Mesothelial cell of epicardium (in vitro differentiated cells): Measurements from ENCODE around the gene ITCH. TPM values are rescaled to one million over a fixed set of nuclear protein-coding genes. Genes with fewer than 3 reads are reported as not detected.

Experiments
- DNase-seq, 2 experiments: peaks; one replicate each; pipeline ENCODE4 v3.0.0; 2021; ENCODE audit warnings: low spot score in 2 of 2; ENCODE audit not compliant: unreplicated experiment in 2 of 2
- H3K27ac Mint-ChIP-seq: 2 replicates; pipeline ENCODE4 v1.8.0; 2021; ENCODE audit warnings: mixed read lengths
- H3K27me3 Mint-ChIP-seq: 2 replicates; pipeline ENCODE4 v1.8.0; 2021; ENCODE audit warnings: low read depth, mixed read lengths
- H3K36me3 Mint-ChIP-seq: 2 replicates; pipeline ENCODE4 v1.8.0; 2021; ENCODE audit warnings: mixed read lengths
- H3K4me1 Mint-ChIP-seq: 2 replicates; pipeline ENCODE4 v1.8.0; 2021; ENCODE audit warnings: mixed read lengths
- H3K4me3 Mint-ChIP-seq: 2 replicates; pipeline ENCODE4 v1.8.0; 2021; ENCODE audit warnings: mild to moderate bottlenecking, moderate library complexity, mixed read lengths
- H3K9me3 Mint-ChIP-seq: 2 replicates; pipeline ENCODE4 v1.8.0; 2021; ENCODE audit warnings: mixed read lengths
- total RNA-seq: library from RNA; stranded (reverse); gene quantifications from 3 replicates; pipeline ENCODE4 v1.2.1, GENCODE V29; 2021
- TF ChIP-seq, protein P1 (sequence below): fragments of 200-600 bp; sonication (generic); IDR thresholded peaks from one replicate; pipeline ENCODE4 v1.5.0; 2021; ENCODE audit warnings: antibody characterized with exemption; ENCODE audit not compliant: unreplicated experiment

Gene ITCH
- total RNA-seq, 1 donor from 2014 or later, result 60.2 TPM

DNA sequence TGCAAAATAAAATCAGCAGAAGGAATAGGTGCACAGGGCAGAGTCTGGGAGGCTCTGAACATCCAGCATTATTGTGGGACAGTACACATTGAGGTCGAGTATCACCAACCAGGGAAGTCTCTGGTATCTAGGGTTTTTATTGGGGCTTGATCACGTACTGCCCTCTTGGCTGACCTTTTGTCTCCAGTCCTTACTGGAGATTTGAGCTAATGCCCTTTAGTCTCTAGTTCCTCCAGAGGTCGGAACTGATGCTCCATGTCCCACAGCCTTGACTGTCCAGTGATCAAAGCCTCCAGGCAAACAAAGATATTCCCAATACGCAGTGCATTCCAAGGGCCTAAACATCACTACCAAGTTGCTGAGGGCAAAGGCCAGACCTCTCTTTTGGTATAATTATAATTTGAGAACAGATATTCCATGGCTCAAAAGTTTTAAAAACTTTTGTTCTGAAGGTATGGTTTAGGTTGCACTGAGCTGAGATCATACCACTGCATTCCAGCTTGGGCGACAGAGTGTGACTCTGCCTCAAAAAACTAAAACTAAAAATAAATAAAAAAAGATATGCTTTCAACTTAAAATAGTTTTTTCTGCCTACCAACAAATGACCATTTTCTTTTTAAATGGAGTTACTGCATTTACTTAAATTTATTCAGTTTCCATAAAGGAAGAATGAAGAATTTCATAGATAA lies 96.3 kb downstream of the ITCH start:
- no peak for DNase-seq
- H3K27ac Mint-ChIP-seq, result no peak overlapping the region
- peaks cover 36% of the 10 kb centered on the region for H3K36me3 Mint-ChIP-seq
- TF ChIP-seq, protein P1, sequence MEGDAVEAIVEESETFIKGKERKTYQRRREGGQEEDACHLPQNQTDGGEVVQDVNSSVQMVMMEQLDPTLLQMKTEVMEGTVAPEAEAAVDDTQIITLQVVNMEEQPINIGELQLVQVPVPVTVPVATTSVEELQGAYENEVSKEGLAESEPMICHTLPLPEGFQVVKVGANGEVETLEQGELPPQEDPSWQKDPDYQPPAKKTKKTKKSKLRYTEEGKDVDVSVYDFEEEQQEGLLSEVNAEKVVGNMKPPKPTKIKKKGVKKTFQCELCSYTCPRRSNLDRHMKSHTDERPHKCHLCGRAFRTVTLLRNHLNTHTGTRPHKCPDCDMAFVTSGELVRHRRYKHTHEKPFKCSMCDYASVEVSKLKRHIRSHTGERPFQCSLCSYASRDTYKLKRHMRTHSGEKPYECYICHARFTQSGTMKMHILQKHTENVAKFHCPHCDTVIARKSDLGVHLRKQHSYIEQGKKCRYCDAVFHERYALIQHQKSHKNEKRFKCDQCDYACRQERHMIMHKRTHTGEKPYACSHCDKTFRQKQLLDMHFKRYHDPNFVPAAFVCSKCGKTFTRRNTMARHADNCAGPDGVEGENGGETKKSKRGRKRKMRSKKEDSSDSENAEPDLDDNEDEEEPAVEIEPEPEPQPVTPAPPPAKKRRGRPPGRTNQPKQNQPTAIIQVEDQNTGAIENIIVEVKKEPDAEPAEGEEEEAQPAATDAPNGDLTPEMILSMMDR, result no peak
- no peaks in the 10 kb centered on the region for H3K4me1 Mint-ChIP-seq
- H3K4me3 Mint-ChIP-seq, result no peak overlapping the region
- no peaks in the 10 kb centered on the region for H3K27me3 Mint-ChIP-seq
- no peaks in the 10 kb centered on the region for H3K9me3 Mint-ChIP-seq

DNA sequence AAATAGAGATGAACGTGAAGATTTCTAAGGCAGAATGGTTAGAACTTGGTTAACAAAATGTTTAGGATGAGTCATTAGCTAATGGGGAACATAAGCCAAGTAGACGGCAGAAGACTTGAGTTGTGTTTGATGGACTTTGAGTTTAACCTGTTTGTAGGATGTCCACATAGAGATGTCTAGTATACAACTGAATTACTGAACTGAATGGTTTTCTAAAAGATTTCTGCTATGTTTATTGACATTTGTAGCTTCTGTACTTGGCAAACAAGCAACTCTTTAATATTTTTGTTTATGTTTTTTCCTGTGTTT lies 98.7 kb downstream of the ITCH start:
- H3K4me3 Mint-ChIP-seq, result no peak overlapping the region
- peak overlapping the region; percentile 22 for H3K27ac Mint-ChIP-seq
- TF ChIP-seq, protein P1, result no peak
- no peak for DNase-seq
- H3K4me1 Mint-ChIP-seq, result no peaks in the 10 kb centered on the region
- H3K9me3 Mint-ChIP-seq, result no peaks in the 10 kb centered on the region
- peaks cover 42% of the 10 kb centered on the region for H3K36me3 Mint-ChIP-seq
- H3K27me3 Mint-ChIP-seq, result no peaks in the 10 kb centered on the region

DNA sequence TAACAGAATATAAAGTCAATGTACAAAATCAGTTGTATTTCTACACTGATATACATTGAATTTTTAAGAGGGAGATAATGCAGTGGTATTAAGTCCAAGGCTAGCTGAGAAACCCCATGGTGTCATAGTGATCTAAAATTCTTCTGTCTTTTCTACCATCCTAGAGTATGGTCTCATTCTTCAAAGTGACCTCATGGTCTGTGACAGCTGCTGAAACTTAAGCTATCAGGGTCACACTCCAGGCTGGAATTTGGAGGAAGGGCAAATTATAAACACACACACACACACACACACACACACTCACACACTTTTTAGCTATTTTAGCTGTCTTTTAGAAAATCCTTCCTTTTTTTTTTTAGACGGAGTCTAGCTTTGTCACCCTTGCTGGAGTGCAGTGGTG lies 105.9 kb downstream of the ITCH start:
- Mint-ChIP-seq H3K27ac (no peak overlapping the region), H3K4me3 (no peak overlapping the region), H3K9me3 (no peaks in the 10 kb centered on the region), H3K27me3 (no peaks in the 10 kb centered on the region), H3K36me3 (peaks cover 15% of the 10 kb centered on the region), H3K4me1 (peaks cover 9% of the 10 kb centered on the region)
- DNase-seq, result no peak
- TF ChIP-seq, protein P1, result no peak

DNA sequence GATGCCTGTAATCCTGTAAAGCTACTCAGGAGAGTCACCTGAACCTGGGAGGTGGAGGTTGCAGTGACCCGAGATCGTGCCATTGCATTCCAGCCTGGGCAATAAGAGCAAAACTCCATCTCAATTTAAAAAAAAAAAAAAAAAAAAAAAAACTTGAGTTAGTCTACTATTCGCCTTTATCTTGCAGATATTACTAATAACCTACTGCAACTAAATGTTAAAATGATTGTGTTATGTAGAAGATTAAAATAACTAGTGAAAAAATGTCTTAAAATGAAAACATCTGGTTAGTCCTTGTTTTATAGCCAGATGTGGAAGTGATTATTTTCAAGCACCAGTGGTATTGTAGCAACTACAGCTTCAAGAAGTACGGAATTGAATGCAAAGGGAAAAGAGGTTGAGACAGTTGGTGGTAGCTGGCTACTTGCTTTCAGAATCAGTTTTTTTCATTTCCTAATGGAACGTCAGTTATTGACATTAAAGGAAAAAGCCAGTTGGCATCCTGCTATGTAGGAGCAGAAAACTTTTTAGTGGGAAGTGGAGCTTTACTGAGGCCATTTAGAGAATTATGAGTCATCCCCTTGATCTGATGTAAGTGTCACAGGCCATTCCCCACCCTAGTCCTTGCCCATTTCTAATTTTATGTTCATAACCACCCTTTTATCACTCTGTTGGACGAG lies 109.3 kb downstream of the ITCH start:
- Mint-ChIP-seq H3K27ac (peak overlapping the region; percentile 72), H3K4me1 (peaks cover 9% of the 10 kb centered on the region), H3K4me3 (no peak overlapping the region), H3K9me3 (no peaks in the 10 kb centered on the region), H3K36me3 (peaks cover 28% of the 10 kb centered on the region), H3K27me3 (no peaks in the 10 kb centered on the region)
- TF ChIP-seq, protein P1, result no peak
- DNase-seq, result no peak

DNA sequence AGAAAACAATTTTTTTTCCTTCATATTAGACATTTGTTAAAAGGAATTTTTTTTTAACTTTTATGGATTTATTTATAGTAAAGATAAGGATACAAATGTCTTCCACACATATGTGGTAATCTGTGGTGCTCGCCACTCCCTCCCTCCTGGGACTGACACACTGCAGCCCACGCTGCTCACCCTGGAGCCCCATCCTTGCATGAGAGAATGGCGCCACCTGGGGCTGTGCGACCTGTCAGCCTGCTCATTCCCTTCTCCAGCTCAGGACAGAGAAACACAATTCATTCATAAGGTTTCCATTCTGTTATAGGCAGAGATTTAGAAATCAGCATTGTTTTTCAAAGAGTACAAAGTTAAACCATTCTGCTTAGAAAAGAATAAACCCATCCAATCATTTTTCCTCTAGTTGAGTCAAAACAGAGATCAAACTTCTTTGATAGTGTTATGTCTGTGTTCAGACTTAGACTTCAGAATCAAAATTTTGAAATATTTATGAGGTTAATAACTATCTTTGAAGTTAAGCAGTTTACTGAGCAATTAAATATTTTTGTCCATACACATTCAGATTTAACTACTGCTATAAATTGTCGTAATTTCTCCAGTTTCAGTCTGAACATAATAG lies 110.3 kb downstream of the ITCH start:
- Mint-ChIP-seq H3K9me3 (no peaks in the 10 kb centered on the region), H3K27ac (peak overlapping the region; percentile 71), H3K27me3 (no peaks in the 10 kb centered on the region), H3K36me3 (peaks cover 33% of the 10 kb centered on the region), H3K4me3 (no peak overlapping the region), H3K4me1 (peaks cover 9% of the 10 kb centered on the region)
- TF ChIP-seq, protein P1, result no peak
- DNase-seq, result peak in 1 of 2 experiments; percentile 53
